ENCODE results near the gene FTH1. TPM values are rescaled to one million over a fixed set of nuclear protein-coding genes. Genes with fewer than 3 reads are reported as not detected.

FTH1 gene
- total RNA-seq, 1 experiment from 2014 or later = 6,804 TPM

DNA sequence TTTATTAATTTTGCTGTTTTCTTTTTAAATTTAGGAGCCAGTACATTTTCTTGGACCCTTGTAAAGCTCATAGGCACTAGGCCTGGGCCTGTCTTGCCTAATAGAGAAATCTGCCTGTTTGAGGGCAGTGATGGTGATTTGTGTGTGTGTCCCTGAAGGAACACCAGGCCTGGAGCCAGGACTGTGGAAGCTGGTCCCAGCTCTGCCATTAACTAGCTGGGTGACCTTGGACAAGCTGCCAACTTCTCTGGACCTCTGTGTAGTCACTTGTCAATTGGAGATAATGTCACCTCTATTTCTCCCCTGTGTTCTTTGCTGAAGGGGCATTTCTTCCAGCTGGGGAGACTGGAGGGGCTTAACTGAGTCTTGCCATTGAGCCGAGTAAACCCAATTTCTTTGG, 16.0 kb upstream of the FTH1 start:
- DNase-seq = no peak
- Histone ChIP-seq H3K36me3 (ENCODE audit: low read depth) (no peaks in the 10 kb centered on the region), H2AFZ (no peak overlapping the region), H3K27ac (no peak overlapping the region), H3K9me2 (ENCODE audit: insufficient read depth) (no peaks in the 10 kb centered on the region), H3K4me2 (no peak overlapping the region), H3K4me1 (replicated peaks; ENCODE audit: insufficient read depth) (peaks cover 51% of the 10 kb centered on the region), H3K9me3 (ENCODE audit: insufficient read depth, low read depth) (peaks cover 25% of the 10 kb centered on the region), H3K79me2 (ENCODE audit: low read depth) (no peaks in the 10 kb centered on the region), H4K20me1 (ENCODE audit: insufficient read depth) (no peaks in the 10 kb centered on the region), H3K27me3 (ENCODE audit: insufficient read depth, low read depth) (no peaks in the 10 kb centered on the region), H3F3A (ENCODE audit: insufficient read depth, low read depth) (peaks cover 42% of the 10 kb centered on the region), H3K4me3 (no peak overlapping the region)
- BruUV-seq (replicated peaks) = no TSS peak
- CTCF ChIA-PET = no interaction called here
- intact Hi-C loops (cut with micrococcal nuclease; ENCODE audit: unreplicated experiment) = no loop called here
- TF ChIP-seq, protein P1, sequence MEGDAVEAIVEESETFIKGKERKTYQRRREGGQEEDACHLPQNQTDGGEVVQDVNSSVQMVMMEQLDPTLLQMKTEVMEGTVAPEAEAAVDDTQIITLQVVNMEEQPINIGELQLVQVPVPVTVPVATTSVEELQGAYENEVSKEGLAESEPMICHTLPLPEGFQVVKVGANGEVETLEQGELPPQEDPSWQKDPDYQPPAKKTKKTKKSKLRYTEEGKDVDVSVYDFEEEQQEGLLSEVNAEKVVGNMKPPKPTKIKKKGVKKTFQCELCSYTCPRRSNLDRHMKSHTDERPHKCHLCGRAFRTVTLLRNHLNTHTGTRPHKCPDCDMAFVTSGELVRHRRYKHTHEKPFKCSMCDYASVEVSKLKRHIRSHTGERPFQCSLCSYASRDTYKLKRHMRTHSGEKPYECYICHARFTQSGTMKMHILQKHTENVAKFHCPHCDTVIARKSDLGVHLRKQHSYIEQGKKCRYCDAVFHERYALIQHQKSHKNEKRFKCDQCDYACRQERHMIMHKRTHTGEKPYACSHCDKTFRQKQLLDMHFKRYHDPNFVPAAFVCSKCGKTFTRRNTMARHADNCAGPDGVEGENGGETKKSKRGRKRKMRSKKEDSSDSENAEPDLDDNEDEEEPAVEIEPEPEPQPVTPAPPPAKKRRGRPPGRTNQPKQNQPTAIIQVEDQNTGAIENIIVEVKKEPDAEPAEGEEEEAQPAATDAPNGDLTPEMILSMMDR (conservative IDR thresholded peaks at IDR 0.05) = no peak
- TF ChIP-seq EZH2 (IDR thresholded peaks at IDR 0.05; ENCODE audit: low read depth) = no peak
- POLR2A ChIA-PET (ENCODE audit: unreplicated experiment) = interaction anchor here (0.6 kb wide), 1 partner anchor 75 kb away, joined by 4 read pairs; no protein-coding TSS in a partner anchor

GRCh38 chr11:61980783-61981541, 13.5 kb upstream of the FTH1 start:
- TF ChIP-seq EZH2 (IDR thresholded peaks at IDR 0.05; ENCODE audit: low read depth) = no peak
- TF ChIP-seq, protein P1 (conservative IDR thresholded peaks at IDR 0.05) = no peak
- H2AFZ ChIP-seq = no peak overlapping the region
- 0 out of 2 replicates have a peak, but pooled peaks cover 7% of the 10 kb centered on the region for H3K79me2 ChIP-seq (ENCODE audit: low read depth)
- peak overlapping the region; percentile 18; the same call in 1 of the 2 replicates for H3K27ac ChIP-seq
- peaks cover 5% of the 10 kb centered on the region; the same call in 1 of the 2 replicates for H3K9me3 ChIP-seq (ENCODE audit: insufficient read depth, low read depth)
- POLR2A ChIA-PET (ENCODE audit: unreplicated experiment) = interaction anchor here (0.6 kb wide), 1 partner anchor 16 kb away, joined by 7 read pairs; no protein-coding TSS in a partner anchor
- peaks cover 64% of the 10 kb centered on the region for H3K4me1 ChIP-seq (replicated peaks; ENCODE audit: insufficient read depth)
- H3K27me3 ChIP-seq (ENCODE audit: insufficient read depth, low read depth) = no peaks in the 10 kb centered on the region
- H3K4me3 ChIP-seq = no peak overlapping the region
- peaks cover 36% of the 10 kb centered on the region for H3F3A ChIP-seq (ENCODE audit: insufficient read depth, low read depth)
- CTCF ChIA-PET = no interaction called here
- no peak overlapping the region for H3K4me2 ChIP-seq
- no peaks in the 10 kb centered on the region for H3K36me3 ChIP-seq (ENCODE audit: low read depth)
- peak in 1 of 2 experiments; percentile 64 for DNase-seq
- H4K20me1 ChIP-seq (ENCODE audit: insufficient read depth) = no peaks in the 10 kb centered on the region
- no TSS peak for BruUV-seq (replicated peaks)
- no peaks in the 10 kb centered on the region for H3K9me2 ChIP-seq (ENCODE audit: insufficient read depth)
- intact Hi-C loops (cut with micrococcal nuclease; ENCODE audit: unreplicated experiment) = no loop called here

DNA sequence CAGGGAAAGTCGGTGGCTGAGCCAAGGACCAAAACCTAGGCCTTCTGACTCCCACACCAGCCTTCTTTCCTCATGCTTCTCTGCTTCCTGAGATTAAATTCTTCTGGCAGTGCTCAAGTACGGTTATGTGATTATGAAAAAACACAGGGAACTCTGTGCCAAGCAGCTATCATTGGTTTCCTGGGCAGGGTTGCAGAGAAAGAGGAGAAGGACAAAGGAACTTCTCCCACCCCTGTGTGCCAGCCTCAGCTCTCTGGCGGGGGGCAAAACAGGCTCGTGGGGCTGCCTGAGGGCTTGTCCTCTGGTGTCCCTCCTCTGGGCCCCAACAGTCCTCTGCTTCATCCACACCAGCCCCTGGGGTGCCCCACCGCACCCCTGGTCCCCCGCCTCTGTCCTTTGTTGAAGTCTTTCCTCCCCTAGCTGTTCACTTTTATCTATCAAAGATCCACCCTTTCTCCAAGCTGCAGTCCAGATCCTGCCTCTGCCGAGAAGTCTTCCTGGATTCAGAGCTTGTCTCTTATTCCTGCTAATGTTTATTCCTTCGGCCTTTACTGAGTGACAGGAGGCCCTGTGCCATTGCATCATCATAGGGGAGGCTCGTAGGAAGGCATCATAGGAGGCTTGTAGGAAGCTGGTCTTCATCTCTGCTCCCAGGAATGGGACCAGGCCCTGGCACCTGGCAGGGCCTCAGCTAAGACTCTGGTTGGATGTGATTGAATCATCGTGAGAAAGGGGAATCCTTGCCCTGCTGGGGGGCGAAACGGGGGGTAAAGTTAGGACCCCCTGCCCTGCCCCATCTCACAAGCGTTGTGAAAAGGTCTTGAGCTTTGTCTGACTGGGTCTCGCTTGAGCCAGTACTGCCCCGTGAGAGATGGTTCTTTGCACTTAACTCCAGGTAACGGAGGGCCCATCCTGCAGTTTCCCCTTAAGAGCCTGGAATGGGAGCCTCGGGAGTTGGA, 11.5 kb upstream of the FTH1 start:
- Histone ChIP-seq H3K27me3 (ENCODE audit: insufficient read depth, low read depth) (no peaks in the 10 kb centered on the region), H3K36me3 (ENCODE audit: low read depth) (no peaks in the 10 kb centered on the region), H4K20me1 (ENCODE audit: insufficient read depth) (no peaks in the 10 kb centered on the region), H2AFZ (no peak overlapping the region), H3K27ac (peak overlapping the region; percentile 72), H3K9me2 (ENCODE audit: insufficient read depth) (no peaks in the 10 kb centered on the region), H3F3A (ENCODE audit: insufficient read depth, low read depth) (peaks cover 23% of the 10 kb centered on the region; the same call in 1 of the 2 replicates), H3K4me2 (peak overlapping the region; percentile 30), H3K4me3 (no peak overlapping the region), H3K4me1 (replicated peaks; ENCODE audit: insufficient read depth) (peaks cover 70% of the 10 kb centered on the region), H3K9me3 (ENCODE audit: insufficient read depth, low read depth) (no peaks in the 10 kb centered on the region), H3K79me2 (ENCODE audit: low read depth) (0 out of 2 replicates have a peak, but pooled peaks cover 7% of the 10 kb centered on the region)
- POLR2A ChIA-PET (ENCODE audit: unreplicated experiment) = interaction anchor here (0.5 to 0.7 kb wide), 7 partner anchors 11 to 567 kb away, joined by 3 to 5 read pairs (median 3); partner anchors contain the start of gene FTH1
- CTCF ChIA-PET = interaction anchor here (0.6 to 1.0 kb wide), 2 partner anchors 34 to 41 kb away, joined by 3 to 9 read pairs; no protein-coding TSS in a partner anchor
- DNase-seq = peak in 1 of 2 experiments; percentile 78
- intact Hi-C loops (cut with micrococcal nuclease; ENCODE audit: unreplicated experiment) = no loop called here
- TF ChIP-seq, protein P1 (conservative IDR thresholded peaks at IDR 0.05) = no peak
- no peak for TF ChIP-seq EZH2 (IDR thresholded peaks at IDR 0.05; ENCODE audit: low read depth)
- no TSS peak for BruUV-seq (replicated peaks)

Measured in PC-9 (cell line).